Brain microvascular endothelial cell (primary cell): Measurements from ENCODE around the gene FGF9.

Experiments used
- DNase-seq: peaks from one replicate; pipeline ENCODE4 v3.0.0-alpha.2; 2020
- H3K27ac ChIP-seq: fragments of 250-450 bp; sonication (Bioruptor Pico); 2 replicates; pipeline ENCODE4 v1.5.1; 2020; ENCODE audit warnings: mild to moderate bottlenecking, moderate library complexity
- H3K27me3 ChIP-seq: fragments of 250-450 bp; sonication (Bioruptor Pico); replicated peaks from 2 replicates; pipeline ENCODE4 v1.5.1; 2020; ENCODE audit warnings: mild to moderate bottlenecking
- H3K36me3 ChIP-seq: fragments of 250-450 bp; sonication (Bioruptor Pico); replicated peaks from 2 replicates; pipeline ENCODE4 v1.5.1; 2020; ENCODE audit warnings: mild to moderate bottlenecking
- H3K4me3 ChIP-seq: 2 replicates; pipeline ENCODE4 v1.5.1; 2011; ENCODE audit warnings: low read depth, mild to moderate bottlenecking, control low read depth, low read length, moderate library complexity
- CTCF ChIP-seq: IDR thresholded peaks from 2 replicates; pipeline ENCODE4 v1.5.1; 2011; ENCODE audit warnings: low read depth, mild to moderate bottlenecking, moderate library complexity, low read length, control low read depth, inconsistent platforms; ENCODE audit errors: missing control alignments
- in situ Hi-C: cut with HindIII; loops from 2 replicates; pipeline ENCODE4 v1.10.0; 2017; ENCODE audit warnings: low sequenced_read_pairs, low pct_ligation_motif_present

FGF9 gene

GRCh38 chr13:21719463-21719862, 48.6 kb downstream of the FGF9 start:
- no peak for TF ChIP-seq CTCF
- in situ Hi-C loops, result no loop called here
- Histone ChIP-seq H3K36me3 (no peaks in the 10 kb centered on the region), H3K27ac (no peak overlapping the region), H3K27me3 (no peaks in the 10 kb centered on the region), H3K4me3 (no peak overlapping the region)
- no peak for DNase-seq

- DNase-seq, result no peak
- in situ Hi-C loops, result no loop called here
- H3K27ac ChIP-seq, result no peak overlapping the region
These were observed 53.1 kb downstream of the FGF9 start for GRCh38 chr13:21723807-21724505.

GRCh38 chr13:21730186-21730880, 59.5 kb downstream of the FGF9 start:
- Histone ChIP-seq H3K27me3 (no peaks in the 10 kb centered on the region), H3K27ac (no peak overlapping the region), H3K36me3 (no peaks in the 10 kb centered on the region), H3K4me3 (no peak overlapping the region)
- in situ Hi-C loops, result no loop called here
- DNase-seq, result no peak
- no peak for TF ChIP-seq CTCF

More at GRCh38 chr13:21723807-21724505, 53.1 kb downstream of the FGF9 start:
- no peak overlapping the region for H3K4me3 ChIP-seq
- no peaks in the 10 kb centered on the region for H3K27me3 ChIP-seq
- TF ChIP-seq CTCF, result no peak
- H3K36me3 ChIP-seq, result no peaks in the 10 kb centered on the region

- no peak for DNase-seq
- no peaks in the 10 kb centered on the region for H3K36me3 ChIP-seq
- TF ChIP-seq CTCF, result no peak
- no peak overlapping the region for H3K4me3 ChIP-seq
- H3K27me3 ChIP-seq, result no peaks in the 10 kb centered on the region
- no peak overlapping the region for H3K27ac ChIP-seq
- in situ Hi-C loops, result no loop called here
These were observed 62.8 kb downstream of the FGF9 start for GRCh38 chr13:21733475-21734263.

- no peak for TF ChIP-seq CTCF
- DNase-seq, result no peak
- Histone ChIP-seq H3K27ac (no peak overlapping the region), H3K27me3 (no peaks in the 10 kb centered on the region), H3K36me3 (no peaks in the 10 kb centered on the region), H3K4me3 (no peak overlapping the region)
- in situ Hi-C loops, result no loop called here
These were observed 64.1 kb downstream of the FGF9 start for GRCh38 chr13:21734961-21735360.
